BLaER1 (cell line): ENCODE data around the gene EDRF1.
"Not testable (repeated sequence)": the region's sequence is repeated elsewhere in the genome, so short reads cannot be mapped to it uniquely, and the experiment has no call there.

Experiments used
- H3K27ac ChIP-seq: shearing (Covaris generic); formaldehyde crosslinking; 2 replicates; pipeline ENCODE4 v1.8.1; 2022
- H3K27me3 ChIP-seq: shearing (Covaris generic); formaldehyde crosslinking; 2 replicates; pipeline ENCODE4 v1.8.1; 2022
- H3K36me3 ChIP-seq: shearing (Covaris generic); formaldehyde crosslinking; 2 replicates; pipeline ENCODE4 v1.8.1; 2022
- H3K4me1 ChIP-seq: shearing (Covaris generic); formaldehyde crosslinking; 2 replicates; pipeline ENCODE4 v1.8.1; 2022
- H3K4me2 ChIP-seq: shearing (Covaris generic); formaldehyde crosslinking; 2 replicates; pipeline ENCODE4 v1.8.1; 2022
- H3K4me3 ChIP-seq: shearing (Covaris generic); formaldehyde crosslinking; 2 replicates; pipeline ENCODE4 v1.8.1; 2022
- H3K9ac ChIP-seq: shearing (Covaris generic); formaldehyde crosslinking; 2 replicates; pipeline ENCODE4 v1.8.1; 2022
- H3K9me3 ChIP-seq: shearing (Covaris generic); formaldehyde crosslinking; 2 replicates; pipeline ENCODE4 v1.8.1; 2022
- H4K20me1 ChIP-seq: shearing (Covaris generic); formaldehyde crosslinking; 2 replicates; pipeline ENCODE4 v1.8.1; 2022
- Cebpa-rat ChIP-seq: shearing (Covaris generic); IDR thresholded peaks from 2 replicates; pipeline ENCODE4 v1.8.1; 2022

The EDRF1 gene

DNA sequence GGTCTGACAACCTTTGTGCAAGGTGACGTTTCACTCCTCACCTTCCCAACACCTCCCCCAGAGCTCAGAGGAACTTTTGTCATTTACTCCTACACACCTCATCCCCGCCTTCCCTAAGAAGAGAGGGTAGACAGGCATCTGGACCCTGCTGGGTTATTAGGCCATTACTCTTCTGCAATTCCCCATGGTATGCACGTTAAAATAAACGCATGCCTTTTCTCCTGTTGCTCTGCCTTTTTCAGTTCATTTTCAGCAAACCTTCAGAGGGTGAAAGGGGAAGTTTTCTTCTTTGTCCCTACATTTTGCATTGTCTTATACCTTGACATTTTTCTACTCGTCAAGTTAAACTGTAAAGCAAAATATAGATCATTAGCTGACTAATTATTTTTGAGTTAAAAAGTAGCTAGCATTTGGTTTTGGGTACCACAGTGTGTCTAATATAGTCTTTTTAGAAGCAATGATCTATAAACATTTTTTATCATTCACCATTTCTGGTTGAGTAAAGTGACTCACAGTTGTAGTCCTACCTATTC is 10.5 kb upstream of the EDRF1 start:
- Histone ChIP-seq H3K9me3 (peaks cover 15% of the 10 kb centered on the region), H4K20me1 (no peaks in the 10 kb centered on the region), H3K36me3 (no peaks in the 10 kb centered on the region), H3K4me3 (0 out of 2 replicates have a peak overlapping the region, but pooled peaks have one; percentile 8), H3K4me2 (peak overlapping the region; percentile 69), H3K27ac (peak overlapping the region; percentile 66), H3K9ac (peak overlapping the region; percentile 51; the same call in 1 of the 2 replicates), H3K4me1 (peaks cover 61% of the 10 kb centered on the region), H3K27me3 (no peaks in the 10 kb centered on the region)
- TF ChIP-seq Cebpa-rat, result no peak

DNA sequence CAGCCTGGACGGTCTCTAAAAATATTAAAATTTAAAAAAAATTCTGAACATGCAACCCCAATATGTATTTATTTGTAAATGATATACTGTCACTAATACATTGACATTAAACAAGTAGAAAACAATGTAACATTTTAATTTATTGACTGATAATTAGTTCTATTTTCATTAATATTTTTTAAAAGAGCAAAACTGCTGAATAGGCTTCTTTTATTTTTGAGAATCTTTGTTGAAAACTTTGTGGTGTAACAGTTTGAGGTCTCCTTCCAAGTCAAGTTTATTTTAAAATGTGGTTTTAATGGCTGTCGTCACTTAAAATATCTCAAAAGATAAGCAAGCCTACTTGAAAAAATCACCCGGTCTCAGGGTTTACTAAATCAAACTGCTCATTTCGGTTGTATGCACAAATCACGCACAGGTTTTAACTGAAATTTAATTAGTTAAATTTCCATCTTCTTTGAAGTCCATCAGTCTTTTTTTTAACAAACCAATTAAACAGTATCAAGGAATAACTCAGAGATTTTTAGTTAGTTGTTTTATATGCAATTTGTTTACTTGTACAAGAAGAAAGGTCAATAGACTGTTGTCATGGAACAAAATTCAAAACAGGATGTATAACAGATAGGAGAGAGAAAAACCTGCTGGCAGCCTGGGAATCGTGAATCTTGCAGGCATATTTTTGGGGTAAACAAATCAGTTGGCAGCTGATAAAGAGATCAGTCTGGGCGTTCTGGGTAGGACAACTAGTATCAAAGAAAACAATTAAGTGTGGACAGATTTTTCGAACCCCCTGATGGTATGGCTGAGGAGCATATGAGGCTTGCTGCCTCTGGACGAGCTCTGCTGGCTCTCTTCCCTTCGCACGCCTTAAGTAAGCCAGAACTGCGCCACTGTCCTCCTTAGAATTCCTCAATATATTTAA is 9.7 kb upstream of the EDRF1 start:
- Histone ChIP-seq H3K9me3 (peaks cover 16% of the 10 kb centered on the region), H3K4me3 (peak overlapping the region; percentile 8; the same call in 1 of the 2 replicates), H3K4me2 (peak overlapping the region; percentile 69), H3K27me3 (no peaks in the 10 kb centered on the region), H3K9ac (peak overlapping the region; percentile 51), H4K20me1 (no peaks in the 10 kb centered on the region), H3K4me1 (peaks cover 61% of the 10 kb centered on the region), H3K27ac (peak overlapping the region; percentile 66), H3K36me3 (no peaks in the 10 kb centered on the region)
- TF ChIP-seq Cebpa-rat, result no peak

DNA sequence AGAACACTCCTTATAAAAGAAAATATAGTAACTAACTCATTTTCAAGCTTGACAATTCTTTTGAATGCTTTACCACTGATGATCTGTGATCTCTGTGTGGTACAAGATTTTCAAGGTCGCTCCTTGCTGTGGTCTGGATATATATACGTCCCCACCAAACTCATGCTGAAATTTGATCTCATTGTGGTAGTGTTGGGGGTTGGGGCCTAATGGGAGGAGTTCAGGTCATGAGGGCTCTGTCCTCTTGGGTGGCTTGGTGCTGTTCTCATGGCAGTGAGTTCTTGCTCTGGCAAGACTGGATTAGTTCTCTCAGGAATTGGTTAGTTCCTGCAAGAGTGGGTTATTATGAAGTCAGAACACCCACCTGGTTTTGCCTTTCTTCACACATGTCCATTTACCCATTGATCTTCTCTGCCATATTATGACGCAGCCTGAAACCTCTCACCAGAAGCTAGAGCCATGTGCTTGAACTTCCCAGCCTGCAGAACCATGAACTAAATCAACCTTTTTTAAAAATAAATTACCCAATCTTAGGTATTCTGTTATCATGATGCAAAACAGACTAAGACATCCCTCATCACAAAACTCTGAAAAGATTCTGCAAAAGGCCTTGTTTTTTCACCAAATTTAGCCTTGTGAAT is 8.3 kb upstream of the EDRF1 start:
- Histone ChIP-seq H3K9ac (no peak overlapping the region), H3K27ac (no peak overlapping the region), H4K20me1 (no peaks in the 10 kb centered on the region), H3K27me3 (no peaks in the 10 kb centered on the region), H3K4me3 (no peak overlapping the region), H3K9me3 (peaks cover 16% of the 10 kb centered on the region), H3K4me2 (peak overlapping the region; percentile 69), H3K36me3 (no peaks in the 10 kb centered on the region), H3K4me1 (peaks cover 57% of the 10 kb centered on the region)
- TF ChIP-seq Cebpa-rat, result no peak

DNA sequence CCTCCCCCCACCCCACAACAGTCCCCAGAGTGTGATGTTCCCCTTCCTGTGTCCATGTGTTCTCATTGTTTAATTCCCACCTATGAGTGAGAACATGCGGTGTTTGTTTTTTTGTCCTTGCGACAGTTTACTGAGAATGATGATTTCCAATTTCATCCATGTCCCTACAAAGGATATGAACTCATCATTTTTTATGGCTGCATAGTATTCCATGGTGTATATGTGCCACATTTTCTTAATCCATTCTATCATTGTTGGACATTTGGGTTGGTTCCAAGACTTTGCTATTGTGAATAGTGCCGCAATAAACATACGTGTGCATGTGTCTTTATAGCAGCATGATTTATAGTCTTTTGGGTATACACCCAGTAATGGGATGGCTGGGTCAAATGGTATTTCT is 4.8 kb upstream of the EDRF1 start:
- H3K9me3 ChIP-seq, result peaks cover 22% of the 10 kb centered on the region
- H3K4me1 ChIP-seq, result peaks cover 31% of the 10 kb centered on the region
- not testable (repeated sequence) for H4K20me1 ChIP-seq, H3K27me3 ChIP-seq, H3K27ac ChIP-seq, H3K4me3 ChIP-seq, H3K36me3 ChIP-seq, H3K9ac ChIP-seq, H3K4me2 ChIP-seq

DNA sequence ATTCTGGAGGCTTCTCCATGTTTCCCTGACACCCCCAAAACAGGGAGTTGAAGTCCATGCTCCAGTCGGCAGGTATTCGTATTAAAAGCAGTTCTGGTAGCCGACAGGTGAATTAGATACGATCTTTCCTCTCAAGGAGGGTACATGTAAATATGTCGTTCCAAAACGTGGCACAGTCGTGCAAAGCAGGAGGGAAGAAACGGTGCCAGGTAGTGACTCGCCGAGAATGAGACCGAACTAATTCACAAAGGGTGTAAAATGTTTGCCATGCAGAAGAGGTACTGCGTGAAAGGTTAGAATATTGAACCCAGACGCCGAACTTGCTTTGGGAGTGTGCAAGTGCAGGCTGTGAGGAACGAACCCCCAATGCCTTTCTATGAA is 483 bp downstream of the EDRF1 start:
- no peak for TF ChIP-seq Cebpa-rat
- Histone ChIP-seq H3K4me2 (peak overlapping the region; percentile 87), H3K27me3 (no peaks in the 10 kb centered on the region), H3K27ac (peak overlapping the region; percentile 98), H3K4me3 (peak overlapping the region; percentile 97), H3K4me1 (peaks cover 31% of the 10 kb centered on the region), H3K9me3 (peaks cover 6% of the 10 kb centered on the region), H3K36me3 (peaks cover 40% of the 10 kb centered on the region), H4K20me1 (no peaks in the 10 kb centered on the region), H3K9ac (peak overlapping the region; percentile 99)

DNA sequence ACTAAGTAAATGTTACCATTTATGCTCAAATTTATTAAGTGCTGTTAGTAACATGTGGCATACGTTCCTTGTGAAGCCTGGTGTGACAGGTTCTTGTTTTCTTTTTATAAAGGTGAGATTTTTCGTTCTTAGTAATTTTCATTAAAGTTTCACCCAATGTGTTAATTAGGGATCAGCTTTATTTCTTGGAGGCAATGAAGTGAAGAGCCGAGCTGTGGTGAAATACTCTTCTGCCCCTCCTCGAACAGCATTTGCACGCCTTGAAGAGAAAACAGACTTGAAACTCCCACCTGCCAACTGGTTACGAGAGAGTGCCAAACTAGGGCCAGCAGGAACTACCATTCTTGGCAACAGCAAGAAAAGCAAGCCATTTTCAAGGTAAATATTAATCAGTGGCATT is 1.5 kb downstream of the EDRF1 start:
- no peak overlapping the region for H3K27ac ChIP-seq
- peaks cover 31% of the 10 kb centered on the region for H3K4me1 ChIP-seq
- no peaks in the 10 kb centered on the region for H4K20me1 ChIP-seq
- H3K9ac ChIP-seq, result peak overlapping the region; percentile 99; the same call in 1 of the 2 replicates
- 0 out of 2 replicates have a peak overlapping the region, but pooled peaks have one; percentile 97 for H3K4me3 ChIP-seq
- peaks cover 6% of the 10 kb centered on the region for H3K9me3 ChIP-seq
- peak overlapping the region; percentile 87 for H3K4me2 ChIP-seq
- peaks cover 49% of the 10 kb centered on the region for H3K36me3 ChIP-seq
- no peaks in the 10 kb centered on the region for H3K27me3 ChIP-seq
- TF ChIP-seq Cebpa-rat, result no peak

DNA sequence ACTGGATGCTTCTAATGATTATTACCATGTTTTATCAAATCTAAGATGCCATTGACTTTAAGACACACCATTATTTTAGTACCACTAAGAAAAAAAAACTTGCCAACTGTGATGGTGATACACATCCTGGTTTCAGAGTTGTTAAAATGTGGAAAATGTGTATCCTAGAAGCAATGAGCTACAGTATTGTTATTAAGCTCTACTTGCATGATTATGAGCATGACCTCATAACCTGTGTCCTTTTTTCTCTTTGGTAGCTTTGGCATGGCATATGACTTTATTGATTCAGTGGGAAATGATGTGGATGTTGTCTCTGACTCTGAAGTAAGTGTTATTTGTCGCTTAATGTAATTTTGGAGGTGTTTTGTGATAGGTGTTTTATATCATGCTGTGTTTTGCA is 3.3 kb downstream of the EDRF1 start:
- H3K27ac ChIP-seq, result no peak overlapping the region
- H3K4me3 ChIP-seq, result no peak overlapping the region
- H3K4me2 ChIP-seq, result no peak overlapping the region
- no peaks in the 10 kb centered on the region for H4K20me1 ChIP-seq
- H3K9ac ChIP-seq, result no peak overlapping the region
- peaks cover under 1% of the 10 kb centered on the region; the same call in 1 of the 2 replicates for H3K9me3 ChIP-seq
- no peaks in the 10 kb centered on the region for H3K27me3 ChIP-seq
- no peak for TF ChIP-seq Cebpa-rat
- H3K4me1 ChIP-seq, result peaks cover 31% of the 10 kb centered on the region
- peaks cover 66% of the 10 kb centered on the region for H3K36me3 ChIP-seq

DNA sequence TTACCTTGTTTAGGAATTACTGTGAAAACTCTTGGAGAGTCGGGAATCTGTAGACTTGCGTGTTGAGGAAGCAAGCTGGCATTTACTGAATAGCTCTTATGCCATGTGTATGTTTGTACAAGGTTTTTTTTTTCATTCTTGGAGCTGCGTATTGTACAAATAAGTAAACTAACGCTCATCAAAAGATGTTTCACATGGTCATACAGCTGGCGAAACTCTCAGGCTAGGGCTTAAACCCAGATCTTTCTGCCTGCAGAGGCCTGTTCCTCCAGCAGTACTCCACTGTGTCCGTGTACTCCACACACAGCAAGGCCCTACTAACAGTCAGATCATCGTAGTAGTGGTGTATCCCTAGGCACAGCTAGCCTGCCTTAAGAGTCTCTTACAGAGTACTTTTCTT is 7.4 kb downstream of the EDRF1 start:
- Histone ChIP-seq H3K4me3 (no peak overlapping the region), H4K20me1 (no peaks in the 10 kb centered on the region), H3K9ac (no peak overlapping the region), H3K9me3 (no peaks in the 10 kb centered on the region), H3K4me2 (no peak overlapping the region), H3K27me3 (no peaks in the 10 kb centered on the region), H3K36me3 (peaks cover 97% of the 10 kb centered on the region), H3K4me1 (peaks cover 5% of the 10 kb centered on the region; the same call in 1 of the 2 replicates), H3K27ac (no peak overlapping the region)
- no peak for TF ChIP-seq Cebpa-rat

DNA sequence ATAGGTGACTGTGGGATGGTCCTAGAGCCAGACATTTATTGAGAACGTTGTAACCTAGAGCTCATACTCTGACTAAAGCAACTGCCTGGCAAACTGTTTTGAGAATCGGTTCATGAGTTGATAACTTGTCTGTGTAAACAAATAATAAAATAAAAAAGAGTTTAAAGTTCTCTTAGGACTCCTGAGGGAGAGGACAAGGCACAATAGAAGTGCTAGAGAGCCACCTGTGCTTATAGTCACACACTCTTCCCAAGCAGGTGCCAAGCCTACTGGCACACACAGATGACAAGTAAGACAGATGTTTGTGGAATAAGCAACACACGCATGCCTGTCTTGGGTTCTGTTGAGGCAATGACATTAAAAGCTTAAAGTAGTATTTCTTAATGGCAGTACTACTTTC is 7.9 kb downstream of the EDRF1 start:
- Histone ChIP-seq H3K36me3 (peaks cover 97% of the 10 kb centered on the region), H3K27me3 (no peaks in the 10 kb centered on the region), H3K9me3 (no peaks in the 10 kb centered on the region), H3K4me3 (no peak overlapping the region), H3K27ac (no peak overlapping the region), H3K4me1 (peaks cover 6% of the 10 kb centered on the region; the same call in 1 of the 2 replicates), H3K9ac (no peak overlapping the region), H4K20me1 (no peaks in the 10 kb centered on the region), H3K4me2 (no peak overlapping the region)
- no peak for TF ChIP-seq Cebpa-rat

DNA sequence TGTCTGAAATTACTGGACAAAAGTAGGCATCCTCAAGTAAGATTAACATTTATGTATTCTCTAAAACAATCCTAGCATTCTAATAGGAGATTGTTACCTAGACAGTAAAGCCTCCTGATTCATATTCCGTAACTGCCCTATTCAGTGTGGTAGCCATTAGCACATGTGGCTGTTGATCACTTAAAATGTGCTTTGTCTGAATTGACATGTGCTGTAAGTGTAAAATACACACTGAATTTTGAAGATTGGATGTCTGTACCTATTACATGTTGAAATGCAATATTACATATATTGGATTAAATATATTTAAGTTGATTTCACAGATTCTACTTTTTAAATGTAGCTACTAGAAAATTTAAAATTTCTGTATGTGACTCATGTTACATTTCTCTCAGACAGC is 14.6 kb downstream of the EDRF1 start:
- Histone ChIP-seq H3K36me3 (peaks cover 97% of the 10 kb centered on the region), H3K4me3 (no peak overlapping the region), H3K27me3 (no peaks in the 10 kb centered on the region), H3K9ac (no peak overlapping the region), H3K27ac (no peak overlapping the region), H3K9me3 (no peaks in the 10 kb centered on the region), H3K4me1 (peaks cover 9% of the 10 kb centered on the region; the same call in 1 of the 2 replicates), H3K4me2 (no peak overlapping the region), H4K20me1 (no peaks in the 10 kb centered on the region)
- no peak for TF ChIP-seq Cebpa-rat
